Activated CD4-positive, alpha-beta T cell treated with anti-CD3 and anti-CD28 coated beads, Interleukin-2, amount 50 U/mL, for 24 hours (primary cell): ENCODE data around the gene IFNAR2.
A peak's percentile ranks its signal among the peaks of the same experiment; 100 is the strongest.
"Not testable (repeated sequence)": the region's sequence is repeated elsewhere in the genome, so short reads cannot be mapped to it uniquely, and the experiment has no call there.

ENCODE experiments used
- DNase-seq, 2 donors: peaks; one replicate each; pipeline ENCODE4 v3.0.0-alpha.2; 2020; ENCODE audit warnings: low read depth in 1 of 2, low spot score in 1 of 2

The IFNAR2 gene

GRCh38 chr21:33242846-33243245, 13.1 kb downstream of the IFNAR2 start:
- DNase-seq: not testable (repeated sequence)

GRCh38 chr21:33244082-33244778, 14.5 kb downstream of the IFNAR2 start:
- no peak for DNase-seq

GRCh38 chr21:33244779-33245105, 15.0 kb downstream of the IFNAR2 start:
- DNase-seq: no peak

GRCh38 chr21:33245289-33245918, 15.7 kb downstream of the IFNAR2 start:
- no peak for DNase-seq

GRCh38 chr21:33246506-33246905, 16.8 kb downstream of the IFNAR2 start:
- DNase-seq: no peak

- no peak for DNase-seq
These were observed 17.2 kb downstream of the IFNAR2 start for GRCh38 chr21:33246963-33247362.

- no peak for DNase-seq
These were observed 17.9 kb downstream of the IFNAR2 start for GRCh38 chr21:33247599-33247998.

GRCh38 chr21:33249331-33250002, 19.7 kb downstream of the IFNAR2 start:
- DNase-seq: no peak

GRCh38 chr21:33251119-33251518, 21.4 kb downstream of the IFNAR2 start:
- DNase-seq: no peak

GRCh38 chr21:33253382-33253781, 23.6 kb downstream of the IFNAR2 start:
- DNase-seq: not testable (repeated sequence)

GRCh38 chr21:33254766-33255165, 25.0 kb downstream of the IFNAR2 start:
- no peak for DNase-seq

GRCh38 chr21:33255404-33255803, 25.7 kb downstream of the IFNAR2 start:
- no peak for DNase-seq

GRCh38 chr21:33256019-33256418, 26.3 kb downstream of the IFNAR2 start:
- peak in 1 of 2 donors; percentile 64 for DNase-seq

- DNase-seq: no peak
These were observed 27.5 kb downstream of the IFNAR2 start for GRCh38 chr21:33257094-33257803.

GRCh38 chr21:33258475-33258874, 28.7 kb downstream of the IFNAR2 start:
- DNase-seq: no peak

GRCh38 chr21:33259428-33259827, 29.7 kb downstream of the IFNAR2 start:
- DNase-seq: no peak

GRCh38 chr21:33259995-33260394, 30.3 kb downstream of the IFNAR2 start:
- no peak for DNase-seq

GRCh38 chr21:33261635-33262034, 31.9 kb downstream of the IFNAR2 start:
- DNase-seq: no peak

GRCh38 chr21:33262921-33263320, 33.2 kb downstream of the IFNAR2 start:
- no peak for DNase-seq

GRCh38 chr21:33264561-33264960, 34.8 kb downstream of the IFNAR2 start:
- no peak for DNase-seq

GRCh38 chr21:33265664-33266049, 35.9 kb downstream of the IFNAR2 start:
- no peak for DNase-seq
